NCI-H460 (cell line): Measurements from ENCODE around the gene FBXO11. TPM values are rescaled to one million over a fixed set of nuclear protein-coding genes. Genes with fewer than 3 reads are reported as not detected.
A peak's percentile ranks its signal among the peaks of the same experiment; 100 is the strongest.
"Not testable (repeated sequence)": the region's sequence is repeated elsewhere in the genome, so short reads cannot be mapped to it uniquely, and the experiment has no call there.

Experiments used
- DNase-seq: peaks from one replicate; pipeline ENCODE4 v3.0.0-alpha.2; 2016; ENCODE audit warnings: low read depth; ENCODE audit errors: extremely low read depth
- polyA plus RNA-seq: library from polyadenylated mRNA; depleted of rRNA; stranded (reverse); fragments of >200 nt; gene quantifications from 2 replicates; pipeline ENCODE4 v1.2.3, GENCODE V29; 2014; cell fraction: nucleus; rRNA removed
- total RNA-seq: library from RNA; depleted of rRNA; stranded (reverse); fragments of >200 nt; shearing (Covaris generic); gene quantifications from 2 replicates; pipeline ENCODE4 v1.2.3, GENCODE V29; 2014; rRNA removed

FBXO11 gene
- 24.1 and 28.1 TPM in 2 replicates for total RNA-seq
- polyA plus RNA-seq = 15.1 and 26.6 TPM in 2 replicates

DNA sequence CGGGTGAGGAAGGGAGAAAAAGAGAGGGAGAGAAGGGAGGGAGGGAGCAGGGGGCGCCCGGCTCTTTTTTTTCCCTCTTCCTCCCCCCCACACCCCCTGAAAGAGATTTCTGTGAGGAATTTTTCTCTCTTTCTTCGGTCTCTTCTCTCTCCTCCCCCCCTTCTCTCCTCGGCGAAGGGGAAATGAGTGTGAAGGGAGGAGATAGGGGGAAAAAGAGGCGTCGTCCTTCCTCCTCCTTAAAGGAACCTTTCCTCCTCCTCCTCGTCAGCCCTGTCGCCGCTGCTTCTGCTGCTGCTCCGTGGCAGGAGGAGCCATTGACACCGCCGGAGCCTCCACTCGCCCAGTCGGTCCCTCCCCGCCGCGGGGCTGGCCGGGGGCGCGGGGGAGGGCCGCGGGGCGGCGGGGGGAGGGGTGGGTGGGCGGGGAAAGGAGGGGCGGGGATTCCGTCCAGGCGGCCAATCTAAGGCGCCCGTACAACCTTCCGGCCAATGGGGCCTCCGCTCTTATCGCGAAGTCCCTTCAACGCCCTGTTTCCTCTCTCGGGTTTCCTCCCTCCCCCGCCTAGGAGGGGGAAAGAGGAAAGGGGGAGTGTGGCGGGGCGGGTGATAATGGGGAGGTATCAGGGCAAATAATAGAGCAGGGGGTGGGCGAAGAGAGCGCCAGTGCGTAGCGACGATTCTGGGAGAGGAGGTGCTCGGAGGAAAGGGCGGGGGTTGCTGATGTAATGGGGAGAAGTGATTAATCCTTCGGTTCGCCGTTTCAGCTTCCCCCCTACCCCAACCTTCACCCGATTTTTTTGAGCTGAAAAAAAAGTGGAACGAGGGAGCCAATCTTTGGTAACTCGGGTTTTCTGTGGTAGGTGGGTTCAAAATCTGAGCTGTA is at the start of gene FBXO11:
TSS of gene FBXO11 (minus strand) at position 342 of the 882 bp plus-strand sequence. CDS start 778 bp downstream, outside the sequence.
- DNase-seq = peak; percentile 99

GRCh38 chr2:47950340-47951301 is 44.3 kb upstream of the FBXO11 start:
- DNase-seq = no peak

GRCh38 chr2:47946593-47946992 is 40.3 kb upstream of the FBXO11 start:
- DNase-seq = no peak

DNA sequence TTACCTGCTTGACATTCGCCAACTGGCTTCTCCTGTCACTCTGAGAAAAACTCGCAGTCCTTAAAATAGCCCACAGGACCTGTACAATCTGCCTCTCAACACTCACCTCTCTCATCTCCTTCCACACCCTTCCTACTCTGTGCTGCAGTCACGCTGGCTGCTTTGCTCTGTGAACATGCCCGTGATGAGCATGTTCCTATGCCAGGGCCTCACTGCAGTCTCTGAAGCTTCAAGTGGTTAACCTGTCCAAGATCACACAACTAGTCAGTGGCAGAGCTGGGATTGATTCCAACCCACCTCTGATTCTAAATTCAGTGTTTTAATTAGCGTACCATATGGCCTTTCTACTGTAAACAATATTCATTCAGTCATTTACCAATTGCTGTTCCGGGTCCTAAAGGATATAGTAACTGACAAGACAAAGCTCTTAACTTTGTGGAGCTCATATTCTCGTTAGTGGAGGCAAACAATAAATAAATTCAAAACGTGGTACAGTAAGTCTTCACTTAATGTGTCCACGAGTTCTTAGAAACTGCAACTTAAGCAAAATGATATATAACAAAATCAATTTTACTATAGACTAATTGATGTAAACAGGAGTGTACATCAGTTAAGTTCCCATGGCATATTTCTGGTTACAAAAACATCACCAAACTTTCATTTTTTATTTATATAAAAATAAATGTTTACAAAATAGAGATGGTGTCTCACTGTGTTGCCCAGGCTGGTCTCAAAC is 38.9 kb upstream of the FBXO11 start:
- DNase-seq = no peak

GRCh38 chr2:47941936-47942335 is 35.6 kb upstream of the FBXO11 start:
- no peak for DNase-seq

- DNase-seq = no peak
Measured at GRCh38 chr2:47937677-47938076, 31.4 kb upstream of the FBXO11 start.

DNA sequence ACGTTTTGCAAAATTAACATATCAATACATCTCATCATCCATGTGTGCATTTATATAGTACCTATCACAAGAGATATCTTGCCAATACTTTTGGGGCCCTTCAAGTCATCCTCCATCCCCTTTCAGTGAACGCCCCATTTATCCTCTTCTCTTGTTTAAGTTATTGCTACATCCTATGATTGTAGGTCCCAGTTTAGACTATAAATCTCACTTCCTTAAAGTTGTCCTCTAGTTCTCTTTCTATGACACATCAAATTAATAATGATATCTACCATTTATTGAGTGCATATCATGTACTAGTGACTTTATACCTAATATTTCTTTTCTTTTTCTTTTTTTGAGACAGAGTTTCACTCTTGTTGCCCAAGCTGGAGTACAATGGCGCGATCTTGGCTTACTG is 28.8 kb upstream of the FBXO11 start:
- no peak for DNase-seq

DNA sequence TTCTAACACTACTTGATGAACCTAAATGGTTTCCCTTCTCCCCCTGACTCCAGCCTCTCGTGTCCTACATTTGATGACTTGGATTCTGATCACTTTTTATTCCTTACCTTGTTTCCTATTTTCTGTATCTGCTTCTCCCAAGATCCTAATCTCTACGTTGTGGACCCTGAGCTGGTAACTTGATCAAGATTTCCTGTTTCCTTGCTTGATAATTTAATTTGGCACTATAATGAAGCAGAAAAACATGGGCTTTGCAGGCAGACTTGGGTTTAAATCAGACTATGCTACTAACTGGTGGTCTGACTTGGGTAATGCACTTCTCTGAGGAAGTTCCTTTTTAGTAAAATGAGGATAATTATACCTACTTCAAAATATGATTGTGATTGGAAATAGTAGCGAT is 11.7 kb upstream of the FBXO11 start:
- no peak for DNase-seq

DNA sequence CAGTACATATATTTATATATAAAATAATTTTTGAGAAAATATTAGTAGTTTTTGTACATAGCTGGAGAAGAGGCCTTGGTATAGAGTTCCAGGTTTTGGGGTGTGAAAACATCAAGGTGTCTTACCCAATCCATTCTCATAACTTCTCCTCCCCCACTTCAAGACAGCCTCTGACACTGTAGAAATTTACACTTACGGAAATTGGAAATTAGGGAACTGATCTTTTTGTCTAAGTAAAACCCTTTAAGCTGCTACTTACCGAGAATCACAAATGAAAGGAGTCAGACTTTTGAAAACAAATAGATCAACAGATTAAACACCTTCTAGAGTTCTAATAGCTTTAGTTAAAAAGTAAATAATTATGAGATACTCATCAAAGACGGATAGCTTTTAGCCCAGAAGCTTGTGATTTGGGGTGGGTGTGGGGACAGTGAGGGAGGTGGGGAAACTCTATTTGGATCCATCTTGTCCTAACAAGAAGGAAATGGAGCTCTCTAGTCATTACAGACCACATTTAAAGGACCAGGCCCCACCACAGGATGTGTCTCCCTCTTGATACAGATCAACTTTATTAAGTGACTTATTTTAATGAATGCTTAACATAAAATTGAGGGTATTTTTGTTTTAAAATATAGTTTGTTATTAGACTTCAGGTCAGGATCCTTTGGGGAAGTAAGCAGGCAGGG is 11.1 kb upstream of the FBXO11 start:
- no peak for DNase-seq

DNA sequence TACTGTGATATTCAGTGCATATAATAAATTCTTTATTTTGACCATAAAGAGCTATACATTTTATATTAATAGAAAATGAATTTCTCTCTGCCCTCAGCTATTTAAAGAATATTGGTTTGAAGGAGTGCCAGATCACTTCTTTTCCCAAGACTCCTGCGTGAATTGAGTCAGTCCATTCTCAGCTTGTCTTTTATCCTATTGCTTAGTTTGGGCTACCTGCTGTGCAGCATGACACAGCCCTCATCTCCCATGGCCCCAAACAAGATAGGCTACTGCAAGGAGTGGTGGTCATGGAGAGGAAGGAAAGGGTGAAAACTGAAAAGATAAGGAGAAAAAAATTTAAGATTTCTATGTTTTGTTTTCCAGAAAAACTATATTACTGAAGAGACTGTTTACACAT is 10.1 kb upstream of the FBXO11 start:
- no peak for DNase-seq

GRCh38 chr2:47910662-47911061 is 4.4 kb upstream of the FBXO11 start:
- DNase-seq = not testable (repeated sequence)

DNA sequence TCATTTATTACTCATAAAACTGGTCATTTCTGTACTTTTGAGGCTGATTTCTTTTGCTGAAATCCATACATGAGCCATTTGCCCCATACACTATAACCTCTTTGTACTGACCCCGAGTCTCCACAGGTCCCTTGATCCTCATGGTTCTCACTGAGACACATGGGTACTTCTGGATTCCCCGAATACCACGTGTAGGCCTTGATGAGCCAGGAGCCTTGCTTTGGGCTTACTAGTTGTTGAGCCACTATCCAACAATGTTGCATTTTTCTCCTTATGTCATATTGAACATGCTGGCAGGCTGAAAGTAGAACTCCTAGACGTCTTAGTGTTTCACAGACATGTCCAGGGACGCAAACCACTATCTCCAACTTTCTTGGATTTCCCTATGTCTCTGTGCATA is 2.4 kb upstream of the FBXO11 start:
- no peak for DNase-seq

GRCh38 chr2:47907039-47907781 is 912 bp upstream of the FBXO11 start:
- no peak for DNase-seq

GRCh38 chr2:47905386-47906156 is 727 bp downstream of the FBXO11 start:
- DNase-seq = peak; percentile 28

GRCh38 chr2:47903781-47904490 is 2.4 kb downstream of the FBXO11 start:
- no peak for DNase-seq

GRCh38 chr2:47901892-47902291 is 4.4 kb downstream of the FBXO11 start:
- DNase-seq = not testable (repeated sequence)

DNA sequence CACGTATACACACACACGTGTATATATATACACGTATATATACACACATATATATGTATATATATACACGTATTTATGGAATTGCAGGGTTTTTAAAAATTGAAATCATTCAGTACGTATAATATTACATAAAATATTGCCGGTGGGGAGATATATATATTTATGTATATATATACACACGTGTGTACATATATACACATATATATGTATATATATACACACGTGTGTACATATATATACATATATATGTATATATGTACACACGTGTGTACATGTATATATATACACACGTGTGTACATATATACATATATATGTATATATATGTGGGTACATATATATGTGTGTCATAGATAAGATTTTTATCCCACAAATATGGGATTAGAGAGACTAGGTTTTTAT is 5.4 kb downstream of the FBXO11 start:
- no peak for DNase-seq
